Forelimb muscle (tissue), 1 donor: ENCODE measurements around the gene WNT9A. TPM values are rescaled to one million over a fixed set of nuclear protein-coding genes. Genes with fewer than 3 reads are reported as not detected.

Experiments
- DNase-seq: peaks from one replicate; pipeline ENCODE4 v3.0.0-alpha.2; 2013; ENCODE audit warnings: low read depth
- polyA plus RNA-seq: library from polyadenylated mRNA; unstranded; fragments of 120-200 nt; gene quantifications from one replicate; pipeline ENCODE4 v1.2.1, GENCODE V29; 2013; ENCODE audit not compliant: insufficient read length

WNT9A gene
- polyA plus RNA-seq, 1 donor = 11.2 TPM

DNA sequence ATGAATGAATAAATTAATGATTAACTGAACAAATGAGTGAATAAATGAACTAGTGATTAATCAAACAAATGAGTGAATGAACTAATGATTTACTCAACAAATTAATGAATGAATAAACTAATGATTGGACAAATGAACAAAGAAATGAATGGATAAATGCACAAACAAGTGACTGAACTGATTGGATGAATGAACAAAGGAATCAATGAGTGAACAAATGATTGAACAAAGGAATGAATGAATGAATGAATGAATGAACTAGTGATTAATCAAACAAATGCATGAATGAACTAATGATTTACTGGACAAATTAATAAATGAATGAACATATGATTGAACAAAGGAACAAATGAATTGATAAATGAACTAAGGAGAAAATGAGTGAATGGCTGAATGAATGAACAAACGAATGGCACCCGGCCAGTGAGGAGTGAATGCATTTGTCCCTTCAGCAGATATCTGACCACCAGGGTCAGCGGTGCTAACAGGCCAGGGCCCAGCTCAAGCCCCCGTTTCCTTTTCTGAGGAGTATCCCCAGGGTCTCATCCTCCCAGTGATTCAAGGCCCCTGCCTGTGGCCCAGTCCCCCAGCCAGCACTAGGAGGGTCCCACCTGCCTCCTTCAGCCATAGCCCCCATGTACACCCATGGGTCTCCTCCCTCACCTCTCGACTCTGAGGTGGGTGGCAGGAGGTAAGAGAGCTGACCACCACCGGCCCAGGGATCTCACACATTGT, 49.9 kb downstream of the WNT9A start:
- no peak for DNase-seq

- DNase-seq = no peak
Observed at GRCh38 chr1:227896710-227897655, 50.7 kb downstream of the WNT9A start.

DNA sequence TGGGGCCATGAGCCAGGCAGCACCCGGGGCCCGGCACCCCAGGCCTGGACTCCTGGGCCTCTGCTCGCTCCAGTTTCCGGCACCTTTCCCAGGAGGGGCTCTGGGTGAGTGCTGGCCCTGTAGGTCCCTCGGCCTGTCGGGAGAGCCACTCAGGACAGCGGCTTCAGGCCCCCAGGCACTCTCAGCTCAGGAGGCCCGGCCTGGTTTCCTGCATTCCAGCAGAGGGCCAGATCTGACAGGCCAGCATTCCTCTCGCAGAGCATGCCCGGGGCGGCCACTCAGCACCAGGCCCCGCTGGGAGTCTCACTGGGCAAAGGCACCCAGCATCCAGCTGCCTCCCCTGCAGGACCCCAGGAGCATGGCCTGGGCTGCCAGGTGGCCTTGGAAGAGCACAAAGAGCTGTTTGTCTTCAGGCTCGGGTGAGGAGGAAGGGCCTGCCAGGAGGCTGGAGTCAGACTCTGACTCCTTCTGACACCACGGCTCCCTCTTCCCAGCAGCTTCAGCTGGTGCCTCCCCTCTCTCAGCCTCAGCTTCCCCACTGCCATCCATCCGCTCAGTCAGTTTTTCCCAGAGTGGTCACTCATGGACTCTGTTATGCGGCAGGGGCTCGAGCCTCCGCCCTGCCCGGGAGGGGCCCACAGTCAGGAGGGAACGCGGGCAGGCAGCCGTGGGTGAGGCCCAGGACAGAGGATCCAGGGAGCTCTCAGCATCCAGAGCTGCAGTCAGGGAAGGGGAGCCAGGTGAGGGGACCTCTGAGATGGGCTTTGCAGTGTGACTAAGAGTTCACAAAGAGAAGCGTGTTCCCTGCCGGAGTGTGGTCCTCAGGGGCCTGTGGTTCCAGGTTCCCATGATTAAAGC, 51.7 kb downstream of the WNT9A start:
- DNase-seq = no peak

DNA sequence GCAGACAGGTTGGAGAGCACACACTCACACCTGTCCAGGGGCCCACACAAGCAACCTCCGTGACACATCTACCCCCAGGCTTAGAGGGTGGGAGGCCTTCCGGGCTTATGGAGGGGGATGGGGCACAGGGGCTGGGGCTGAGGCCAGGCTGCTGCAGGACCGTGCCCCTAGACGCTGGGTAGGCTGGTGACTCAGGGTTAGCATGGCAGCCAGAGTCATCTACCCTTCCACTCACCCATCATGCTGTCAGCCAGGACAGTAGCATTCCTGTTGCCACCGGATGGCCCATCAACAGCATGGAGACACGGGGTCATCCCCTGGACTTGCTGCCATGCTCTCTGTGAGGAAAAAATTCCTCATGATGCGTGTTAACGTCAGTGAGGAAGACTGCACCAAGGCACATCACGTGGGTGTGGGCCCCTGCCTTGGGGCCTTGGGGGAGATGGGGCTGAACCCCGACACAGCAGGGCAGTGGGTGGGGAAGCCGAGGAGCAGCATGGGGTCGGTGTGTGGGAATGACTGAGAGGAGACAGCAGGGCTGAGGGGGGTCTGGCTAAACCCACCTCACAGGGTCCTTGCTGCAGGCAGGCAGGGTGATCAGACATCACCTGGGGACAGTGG, 52.8 kb downstream of the WNT9A start:
- DNase-seq = no peak

DNA sequence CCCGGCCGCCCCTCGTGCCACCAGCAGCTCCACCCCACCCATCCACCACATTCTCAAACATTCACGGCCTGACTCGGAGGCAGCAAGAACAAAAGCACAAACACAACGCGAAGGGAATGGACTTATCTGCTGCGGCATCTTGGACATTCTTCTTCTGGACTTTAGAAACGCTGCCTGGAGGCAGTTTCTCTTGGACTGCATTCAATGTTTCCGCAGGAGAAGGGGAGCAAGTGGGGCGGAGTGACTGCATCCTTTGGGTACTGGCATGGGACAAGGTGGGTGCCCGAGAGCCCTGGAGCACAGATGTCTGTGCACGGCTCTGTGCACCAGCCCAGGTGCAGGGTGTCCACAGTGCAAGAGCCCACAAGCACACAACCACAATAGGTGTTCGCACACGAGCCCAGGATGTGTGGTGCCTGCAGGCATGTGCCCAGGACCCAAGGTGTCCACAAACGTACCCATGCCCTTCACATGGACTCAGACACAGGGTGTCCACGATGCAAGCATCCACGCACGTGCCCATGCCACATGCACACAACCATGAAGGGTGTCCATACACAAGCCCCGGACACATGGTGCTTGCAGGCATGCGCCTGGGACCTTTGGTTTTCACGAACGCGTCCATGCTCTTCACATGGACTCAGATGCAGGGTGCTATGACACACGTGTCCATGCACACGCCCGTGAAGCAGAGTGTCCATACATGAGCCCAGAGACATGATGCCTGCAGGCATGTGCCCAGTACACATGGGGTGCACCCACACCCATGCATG, 53.6 kb downstream of the WNT9A start:
- DNase-seq = no peak

- DNase-seq = no peak
Observed at GRCh38 chr1:227893300-227893948, 54.3 kb downstream of the WNT9A start.

- DNase-seq = no peak
Observed at GRCh38 chr1:227892489-227893299, 55.0 kb downstream of the WNT9A start.

DNA sequence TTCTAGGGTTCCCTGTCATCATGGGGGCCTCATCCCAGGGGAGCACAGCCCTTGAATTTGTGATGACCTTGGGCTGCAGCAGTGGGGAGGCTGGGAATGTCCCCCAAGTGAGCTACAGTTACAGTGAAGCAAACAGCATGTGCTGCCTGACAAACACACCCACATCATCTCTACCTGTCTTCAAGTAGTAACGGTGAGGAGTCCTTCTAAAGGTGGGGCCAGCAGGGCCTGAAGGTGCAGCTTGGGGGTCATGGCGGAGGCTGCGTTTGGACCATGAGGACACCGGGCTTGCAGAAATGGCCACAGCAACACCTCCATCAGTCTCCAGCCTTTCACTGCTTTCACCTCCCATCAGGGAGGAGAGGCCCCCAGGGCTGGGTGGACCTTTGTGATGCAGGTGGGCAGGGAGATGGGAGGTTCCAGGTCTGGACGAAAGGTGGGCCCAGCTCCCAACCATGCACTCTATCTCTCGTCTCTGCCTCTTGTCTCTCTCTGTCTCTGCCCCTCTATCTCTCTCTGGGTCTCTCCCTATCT, 55.7 kb downstream of the WNT9A start:
- no peak for DNase-seq

- no peak for DNase-seq
Observed at GRCh38 chr1:227891223-227891954, 56.3 kb downstream of the WNT9A start.

GRCh38 chr1:227890451-227891222, 57.1 kb downstream of the WNT9A start:
- no peak for DNase-seq

DNA sequence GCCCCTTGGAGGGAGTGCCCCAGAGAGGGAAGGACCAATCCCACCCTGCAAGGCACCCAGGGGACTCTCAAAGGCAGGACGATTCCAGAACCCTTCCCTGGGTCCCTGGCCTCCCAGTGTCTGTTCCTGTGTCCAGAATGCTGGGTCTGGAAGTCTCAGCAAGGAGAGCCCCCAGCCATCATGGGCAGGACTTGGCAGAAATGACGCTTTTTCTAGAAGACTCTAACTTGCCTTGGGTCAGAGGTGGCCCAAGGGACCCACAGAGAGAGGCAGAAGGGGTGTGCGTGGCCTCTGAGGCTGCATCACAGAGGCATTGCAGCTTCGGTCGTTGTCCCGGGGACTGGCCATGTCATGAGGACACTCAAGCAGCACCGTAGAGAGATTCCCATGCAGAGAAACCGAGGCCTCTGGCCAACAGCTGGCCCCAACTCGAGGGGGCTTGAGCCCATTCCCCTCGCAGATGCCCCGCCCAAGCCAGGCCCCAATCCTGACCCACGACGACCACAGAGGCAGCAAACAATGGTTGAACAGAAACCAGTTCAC, 57.8 kb downstream of the WNT9A start:
- no peak for DNase-seq

GRCh38 chr1:227889047-227889862, 58.5 kb downstream of the WNT9A start:
- no peak for DNase-seq

GRCh38 chr1:227888404-227889046, 59.2 kb downstream of the WNT9A start:
- DNase-seq = no peak

DNA sequence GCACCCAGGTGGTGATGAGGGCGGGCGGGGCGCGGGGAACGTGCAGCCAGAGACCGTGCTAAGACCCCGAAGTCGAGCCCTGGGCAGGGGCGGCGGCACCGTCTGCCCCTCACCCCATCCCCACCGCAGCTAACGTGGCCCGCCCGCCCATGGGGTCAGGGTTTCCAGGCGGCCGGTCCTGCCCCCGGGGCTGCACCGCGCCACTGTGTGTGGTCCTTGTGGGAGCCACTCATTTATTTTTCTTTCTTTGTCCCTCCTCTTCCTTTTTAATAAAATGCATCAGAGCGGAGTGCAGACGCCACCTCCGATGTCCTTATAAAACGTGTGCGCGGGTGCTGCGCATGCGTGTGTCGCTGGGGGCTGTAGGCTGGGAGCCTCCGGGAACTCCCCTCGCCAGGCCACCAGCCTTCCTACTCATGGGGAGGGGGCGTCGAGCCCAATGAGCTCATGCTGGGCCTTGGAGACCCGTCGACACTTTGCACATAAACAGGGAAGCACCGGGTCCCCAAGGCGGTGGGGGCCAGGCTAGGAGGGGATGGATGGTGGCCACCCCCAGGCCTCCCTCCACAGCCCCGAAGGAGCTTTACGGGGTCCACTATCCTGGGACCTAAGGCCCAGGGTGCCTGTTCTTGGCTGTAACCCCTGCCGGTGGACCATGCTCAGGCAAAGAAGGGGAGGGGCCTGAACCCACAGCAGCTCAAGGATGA, 59.9 kb downstream of the WNT9A start:
- no peak for DNase-seq
